ENCODE results near the gene RPS6KA4. TPM values are rescaled to one million over a fixed set of nuclear protein-coding genes. Genes with fewer than 3 reads are reported as not detected.

RPS6KA4 gene
- total RNA-seq, 2 donors from 2014 or later, result 18.9 to 23.7 TPM

- no peak for DNase-seq (ENCODE audit: low spot score)
- Histone ChIP-seq H3K4me3 (no peak overlapping the region), H3K27ac (no peak overlapping the region), H3K27me3 (replicated peaks; ENCODE audit: insufficient read depth) (no peaks in the 10 kb centered on the region), H3K9me3 (no peaks in the 10 kb centered on the region), H3K4me1 (replicated peaks) (no peaks in the 10 kb centered on the region), H3K36me3 (no peaks in the 10 kb centered on the region)
- intact Hi-C loops (cut with DNase I), result no loop called here
- WGBS, result 20% methylated on average over 16 of the region's 16 CpGs
- TF ChIP-seq POLR2AphosphoS5 (IDR thresholded peaks at IDR 0.05), result no peak
- TF ChIP-seq CTCF (IDR thresholded peaks at IDR 0.05), result no peak
- no peak for TF ChIP-seq POLR2A (IDR thresholded peaks at IDR 0.05)
Measured at GRCh38 chr11:64409707-64410403, 50.9 kb downstream of the RPS6KA4 start.

GRCh38 chr11:64410404-64410734 lies 51.4 kb downstream of the RPS6KA4 start:
- H3K36me3 ChIP-seq, result no peaks in the 10 kb centered on the region
- no peaks in the 10 kb centered on the region for H3K4me1 ChIP-seq (replicated peaks)
- H3K27me3 ChIP-seq (replicated peaks; ENCODE audit: insufficient read depth), result no peaks in the 10 kb centered on the region
- WGBS, result 45% methylated on average over 7 of the region's 7 CpGs
- no peaks in the 10 kb centered on the region for H3K9me3 ChIP-seq
- no peak for DNase-seq (ENCODE audit: low spot score)
- H3K27ac ChIP-seq, result no peak overlapping the region
- intact Hi-C loops (cut with DNase I), result no loop called here
- TF ChIP-seq POLR2AphosphoS5 (IDR thresholded peaks at IDR 0.05), result no peak
- no peak for TF ChIP-seq CTCF (IDR thresholded peaks at IDR 0.05)
- TF ChIP-seq POLR2A (IDR thresholded peaks at IDR 0.05), result no peak
- no peak overlapping the region for H3K4me3 ChIP-seq

- Histone ChIP-seq H3K27me3 (replicated peaks; ENCODE audit: insufficient read depth) (no peaks in the 10 kb centered on the region), H3K36me3 (no peaks in the 10 kb centered on the region), H3K9me3 (no peaks in the 10 kb centered on the region), H3K4me1 (replicated peaks) (no peaks in the 10 kb centered on the region), H3K4me3 (no peak overlapping the region), H3K27ac (no peak overlapping the region)
- intact Hi-C loops (cut with DNase I), result no loop called here
- TF ChIP-seq POLR2A (IDR thresholded peaks at IDR 0.05) (no peak), CTCF (IDR thresholded peaks at IDR 0.05) (no peak), POLR2AphosphoS5 (IDR thresholded peaks at IDR 0.05) (no peak)
- WGBS, result 94% methylated on average over 3 of the region's 3 CpGs
- DNase-seq (ENCODE audit: low spot score), result no peak
Measured at GRCh38 chr11:64413417-64413816, 54.5 kb downstream of the RPS6KA4 start.

GRCh38 chr11:64415286-64415685 lies 56.3 kb downstream of the RPS6KA4 start:
- intact Hi-C loops (cut with DNase I), result no loop called here

More at GRCh38 chr11:64415286-64415685, 56.3 kb downstream of the RPS6KA4 start:
- H3K27ac ChIP-seq, result no peak overlapping the region
- H3K9me3 ChIP-seq, result no peaks in the 10 kb centered on the region
- 70% methylated on average over 10 of the region's 10 CpGs for WGBS
- H3K4me1 ChIP-seq (replicated peaks), result no peaks in the 10 kb centered on the region
- no peak overlapping the region for H3K4me3 ChIP-seq
- no peak for TF ChIP-seq CTCF (IDR thresholded peaks at IDR 0.05)
- no peak for TF ChIP-seq POLR2AphosphoS5 (IDR thresholded peaks at IDR 0.05)
- TF ChIP-seq POLR2A (IDR thresholded peaks at IDR 0.05), result no peak
- no peaks in the 10 kb centered on the region for H3K36me3 ChIP-seq
- H3K27me3 ChIP-seq (replicated peaks; ENCODE audit: insufficient read depth), result no peaks in the 10 kb centered on the region
- DNase-seq (ENCODE audit: low spot score), result no peak
